HFFc6 (cell line): ENCODE data around the gene DNAH9. TPM values are rescaled to one million over a fixed set of nuclear protein-coding genes. Genes with fewer than 3 reads are reported as not detected.

Source experiments
- DNase-seq: peaks from one replicate; pipeline ENCODE4 v3.0.0-alpha.2; 2018
- H3K27ac Mint-ChIP-seq: 2 replicates; pipeline ENCODE4 v1.8.0; 2020; ENCODE audit warnings: mild to moderate bottlenecking, mixed read lengths
- H3K27me3 Mint-ChIP-seq: 2 replicates; pipeline ENCODE4 v1.8.0; 2021; ENCODE audit warnings: mild to moderate bottlenecking, moderate library complexity, mixed read lengths; ENCODE audit not compliant: insufficient read depth
- H3K36me3 Mint-ChIP-seq: 2 replicates; pipeline ENCODE4 v1.8.0; 2021; ENCODE audit warnings: low read depth, mixed read lengths
- H3K4me1 Mint-ChIP-seq: 2 replicates; pipeline ENCODE4 v1.8.0; 2020; ENCODE audit warnings: low read depth, mixed read lengths
- H3K4me3 Mint-ChIP-seq: 2 replicates; pipeline ENCODE4 v1.8.0; 2020; ENCODE audit warnings: mild to moderate bottlenecking, moderate library complexity, mixed read lengths
- H3K9me3 Mint-ChIP-seq: 2 replicates; pipeline ENCODE4 v1.8.0; 2020; ENCODE audit warnings: mild to moderate bottlenecking, mixed read lengths
- total RNA-seq, 6 experiments: library from RNA; stranded (reverse); fragmentation: NEBNext Ultra II Directional; extraction: Animal tissue kit (Norgen Biotek cat#: 25700); gene quantifications; 2 replicates in 1 of 6; 3 replicates in 5 of 6; pipeline ENCODE4 v1.2.3, GENCODE V29; 2021
- TF ChIP-seq, protein P1 (sequence below): fragments of 200-600 bp; sonication (generic); IDR thresholded peaks from 2 replicates; pipeline ENCODE4 v1.5.0; 2021; ENCODE audit warnings: antibody characterized with exemption, mild to moderate bottlenecking

The DNAH9 gene
- total RNA-seq, 6 experiments from 2014 or later = not detected

DNA sequence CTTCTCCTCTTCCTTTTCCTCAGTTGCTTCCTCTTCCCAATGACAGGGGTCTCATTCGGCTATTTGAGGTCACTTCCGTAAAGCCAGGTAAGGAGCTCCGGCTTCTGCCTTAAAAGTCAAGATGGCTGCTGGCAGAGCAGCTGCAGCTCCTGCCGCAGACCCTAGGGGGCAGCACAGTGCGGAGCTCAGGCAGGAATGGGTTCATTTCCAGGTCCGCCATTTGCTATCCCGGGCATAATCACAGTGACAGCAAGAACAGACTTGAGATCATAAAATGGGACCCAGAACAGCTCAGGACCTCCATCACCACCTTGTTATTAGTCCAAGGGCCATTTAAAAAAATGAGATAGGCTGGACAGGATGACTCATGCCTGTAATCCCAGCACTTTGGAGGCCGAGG lies 199.5 kb downstream of the DNAH9 start:
- Mint-ChIP-seq H3K9me3 (peaks cover 35% of the 10 kb centered on the region), H3K4me1 (no peaks in the 10 kb centered on the region), H3K36me3 (no peaks in the 10 kb centered on the region; the same call in 1 of the 2 replicates), H3K27me3 (no peaks in the 10 kb centered on the region), H3K27ac (no peak overlapping the region), H3K4me3 (no peak overlapping the region)
- no peak for DNase-seq
- TF ChIP-seq, protein P1, sequence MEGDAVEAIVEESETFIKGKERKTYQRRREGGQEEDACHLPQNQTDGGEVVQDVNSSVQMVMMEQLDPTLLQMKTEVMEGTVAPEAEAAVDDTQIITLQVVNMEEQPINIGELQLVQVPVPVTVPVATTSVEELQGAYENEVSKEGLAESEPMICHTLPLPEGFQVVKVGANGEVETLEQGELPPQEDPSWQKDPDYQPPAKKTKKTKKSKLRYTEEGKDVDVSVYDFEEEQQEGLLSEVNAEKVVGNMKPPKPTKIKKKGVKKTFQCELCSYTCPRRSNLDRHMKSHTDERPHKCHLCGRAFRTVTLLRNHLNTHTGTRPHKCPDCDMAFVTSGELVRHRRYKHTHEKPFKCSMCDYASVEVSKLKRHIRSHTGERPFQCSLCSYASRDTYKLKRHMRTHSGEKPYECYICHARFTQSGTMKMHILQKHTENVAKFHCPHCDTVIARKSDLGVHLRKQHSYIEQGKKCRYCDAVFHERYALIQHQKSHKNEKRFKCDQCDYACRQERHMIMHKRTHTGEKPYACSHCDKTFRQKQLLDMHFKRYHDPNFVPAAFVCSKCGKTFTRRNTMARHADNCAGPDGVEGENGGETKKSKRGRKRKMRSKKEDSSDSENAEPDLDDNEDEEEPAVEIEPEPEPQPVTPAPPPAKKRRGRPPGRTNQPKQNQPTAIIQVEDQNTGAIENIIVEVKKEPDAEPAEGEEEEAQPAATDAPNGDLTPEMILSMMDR = peak; percentile 18; the same call in 1 of the 2 replicates

DNA sequence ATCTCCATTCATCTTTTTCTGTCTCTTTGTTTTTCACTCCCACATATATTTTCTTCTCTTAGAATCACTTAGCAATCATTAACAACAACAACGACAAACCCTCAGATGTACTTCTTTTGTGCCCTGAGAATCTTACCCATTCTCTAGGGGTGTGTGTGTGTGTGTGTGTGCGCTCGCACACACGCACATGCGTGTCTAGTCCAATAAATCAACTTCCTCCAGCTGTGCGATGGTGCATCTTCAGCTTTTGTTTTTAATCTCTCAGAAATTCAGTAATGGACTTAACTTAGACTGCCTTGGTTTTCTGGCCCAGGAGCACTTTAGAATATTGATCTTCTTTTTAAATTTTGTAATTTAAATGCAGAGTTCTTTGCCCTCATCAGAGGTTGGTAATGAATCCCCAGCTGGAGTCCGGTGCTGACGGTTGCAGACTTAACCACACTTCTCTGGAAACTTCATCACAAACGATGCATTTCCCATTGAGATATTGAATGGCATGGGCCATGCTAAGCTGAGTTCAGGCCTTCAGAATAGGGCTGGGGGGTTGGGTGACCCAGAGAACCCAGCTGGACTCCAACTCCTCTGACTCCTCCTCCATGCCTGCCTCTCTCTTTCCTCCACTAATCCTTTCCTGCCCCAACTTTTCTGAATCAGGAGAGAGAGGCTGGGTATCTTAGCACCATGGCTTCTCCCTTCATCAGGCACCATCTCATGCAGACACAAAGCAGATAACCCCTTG lies 205.1 kb downstream of the DNAH9 start:
- Mint-ChIP-seq H3K36me3 (peaks cover 7% of the 10 kb centered on the region; the same call in 1 of the 2 replicates), H3K27ac (no peak overlapping the region), H3K9me3 (peaks cover 45% of the 10 kb centered on the region), H3K27me3 (no peaks in the 10 kb centered on the region), H3K4me1 (no peaks in the 10 kb centered on the region), H3K4me3 (no peak overlapping the region)
- DNase-seq = no peak
- TF ChIP-seq, protein P1 = no peak

DNA sequence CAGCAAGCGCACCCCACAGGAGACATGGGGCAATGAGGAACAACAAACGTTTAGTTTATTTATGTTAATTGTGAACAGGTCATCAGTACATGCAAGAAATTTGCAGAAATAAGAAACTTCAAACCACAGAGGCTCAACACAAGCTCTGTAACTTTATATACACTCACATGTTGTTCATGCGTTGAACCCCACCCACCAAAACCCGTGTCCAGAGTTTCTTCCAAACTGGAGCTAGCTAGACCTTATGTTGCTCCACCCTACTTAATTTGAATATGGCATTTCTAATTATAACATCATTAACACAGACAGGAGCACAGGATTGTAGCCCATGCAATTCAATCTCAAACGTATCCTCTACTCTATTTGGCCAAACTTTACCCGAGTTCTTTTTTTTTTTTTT lies 206.9 kb downstream of the DNAH9 start:
- H3K27ac Mint-ChIP-seq = no peak overlapping the region

DNA sequence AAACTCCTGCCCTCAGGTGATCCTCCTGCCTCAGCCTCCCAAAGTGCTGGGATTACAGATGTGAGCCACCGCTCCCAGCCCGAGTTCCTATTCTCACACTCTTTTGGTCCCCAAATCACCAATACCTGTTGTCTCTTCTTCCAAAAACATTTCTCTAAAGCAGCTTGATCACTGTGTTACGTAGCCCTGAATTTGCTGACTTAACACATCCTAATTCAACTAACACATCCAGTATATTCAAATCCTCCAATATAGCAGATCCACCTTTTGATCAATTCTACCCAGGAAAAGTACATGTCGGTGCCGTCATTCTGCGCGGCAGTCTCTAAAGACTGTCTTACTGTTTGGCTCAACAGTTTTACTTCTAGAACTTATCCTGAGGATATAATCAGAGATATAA lies 207.7 kb downstream of the DNAH9 start:
- Mint-ChIP-seq H3K4me3 (no peak overlapping the region), H3K27ac (no peak overlapping the region), H3K4me1 (no peaks in the 10 kb centered on the region), H3K9me3 (peaks cover 53% of the 10 kb centered on the region), H3K36me3 (peaks cover 7% of the 10 kb centered on the region; the same call in 1 of the 2 replicates), H3K27me3 (no peaks in the 10 kb centered on the region)
- DNase-seq = no peak
- TF ChIP-seq, protein P1 = no peak

More for the DNA sequence above, 206.9 kb downstream of the DNAH9 start:
- no peaks in the 10 kb centered on the region for H3K4me1 Mint-ChIP-seq
- no peaks in the 10 kb centered on the region for H3K27me3 Mint-ChIP-seq
- peaks cover 7% of the 10 kb centered on the region; the same call in 1 of the 2 replicates for H3K36me3 Mint-ChIP-seq
- H3K4me3 Mint-ChIP-seq = no peak overlapping the region
- TF ChIP-seq, protein P1 = no peak
- peaks cover 47% of the 10 kb centered on the region for H3K9me3 Mint-ChIP-seq
- DNase-seq = no peak

DNA sequence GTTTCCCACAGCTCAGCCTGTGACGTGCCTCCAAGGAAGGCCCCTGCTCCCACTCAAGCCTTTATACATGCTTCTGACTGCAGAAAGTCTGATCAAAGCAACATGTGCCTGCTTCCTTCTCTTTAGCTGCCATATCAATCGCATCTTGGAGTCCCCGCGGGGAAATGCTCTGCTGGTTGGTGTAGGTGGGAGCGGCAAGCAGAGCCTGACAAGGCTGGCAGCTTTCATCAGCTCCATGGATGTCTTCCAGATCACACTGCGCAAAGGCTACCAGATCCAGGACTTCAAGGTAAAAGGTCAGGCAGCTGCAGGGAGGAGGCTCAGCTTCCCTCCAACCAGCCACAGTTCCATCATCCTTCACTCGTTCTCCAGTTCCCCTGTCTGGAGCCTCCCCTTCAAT lies 209.3 kb downstream of the DNAH9 start:
- Mint-ChIP-seq H3K9me3 (peaks cover 60% of the 10 kb centered on the region), H3K4me3 (no peak overlapping the region), H3K36me3 (peaks cover 7% of the 10 kb centered on the region; the same call in 1 of the 2 replicates), H3K27me3 (no peaks in the 10 kb centered on the region), H3K27ac (no peak overlapping the region), H3K4me1 (no peaks in the 10 kb centered on the region)
- TF ChIP-seq, protein P1 = no peak
- no peak for DNase-seq
